GM06990 (cell line): Measurements from ENCODE around the gene KCNJ6.

Source experiments
- DNase-seq: peaks from one replicate; pipeline ENCODE4 v3.0.0-alpha.2; 2011; ENCODE audit not compliant: insufficient read length; ENCODE audit errors: extremely low read depth
- H3K27me3 ChIP-seq: replicated peaks from 2 replicates; pipeline ENCODE4 v1.6.0; 2011; ENCODE audit warnings: low read length; ENCODE audit not compliant: control insufficient read depth, insufficient read depth
- H3K36me3 ChIP-seq: 2 replicates; pipeline ENCODE4 v1.5.1; 2011; ENCODE audit warnings: low read length; ENCODE audit not compliant: control insufficient read depth, insufficient read depth
- H3K4me3 ChIP-seq: replicated peaks from 2 replicates; pipeline ENCODE4 v1.5.1; 2011; ENCODE audit warnings: low read depth, mild to moderate bottlenecking, control low read depth, low read length
- TF ChIP-seq, protein P1 (sequence below): IDR thresholded peaks from 2 replicates; pipeline ENCODE4 v1.5.1; 2011; ENCODE audit warnings: low read length, control low read depth, mild to moderate bottlenecking, inconsistent platforms; ENCODE audit not compliant: insufficient read depth, poor library complexity, severe bottlenecking

The KCNJ6 gene

DNA sequence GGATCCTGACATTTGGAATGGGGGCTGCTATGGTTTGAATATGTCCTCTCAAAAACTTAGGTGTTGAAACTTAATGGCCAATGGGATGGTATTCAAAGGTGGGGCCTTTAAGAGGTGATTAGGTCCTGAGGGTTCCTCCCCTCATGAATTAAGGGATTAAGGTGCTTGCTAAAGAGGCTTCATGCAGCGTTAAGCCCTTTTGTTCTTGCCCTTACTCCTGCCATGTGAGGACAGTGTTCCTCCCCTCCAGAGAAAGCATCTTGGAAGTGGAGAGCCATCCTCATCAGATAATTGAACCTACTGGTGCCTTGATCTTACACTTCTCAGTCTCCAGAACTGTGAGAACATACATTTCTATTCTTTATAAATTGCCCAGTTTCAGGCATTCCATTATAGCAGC is 146.6 kb downstream of the KCNJ6 start:
- H3K4me3 ChIP-seq = no peak overlapping the region
- no peaks in the 10 kb centered on the region for H3K27me3 ChIP-seq
- DNase-seq = no peak
- H3K36me3 ChIP-seq = no peaks in the 10 kb centered on the region
- TF ChIP-seq, protein P1, sequence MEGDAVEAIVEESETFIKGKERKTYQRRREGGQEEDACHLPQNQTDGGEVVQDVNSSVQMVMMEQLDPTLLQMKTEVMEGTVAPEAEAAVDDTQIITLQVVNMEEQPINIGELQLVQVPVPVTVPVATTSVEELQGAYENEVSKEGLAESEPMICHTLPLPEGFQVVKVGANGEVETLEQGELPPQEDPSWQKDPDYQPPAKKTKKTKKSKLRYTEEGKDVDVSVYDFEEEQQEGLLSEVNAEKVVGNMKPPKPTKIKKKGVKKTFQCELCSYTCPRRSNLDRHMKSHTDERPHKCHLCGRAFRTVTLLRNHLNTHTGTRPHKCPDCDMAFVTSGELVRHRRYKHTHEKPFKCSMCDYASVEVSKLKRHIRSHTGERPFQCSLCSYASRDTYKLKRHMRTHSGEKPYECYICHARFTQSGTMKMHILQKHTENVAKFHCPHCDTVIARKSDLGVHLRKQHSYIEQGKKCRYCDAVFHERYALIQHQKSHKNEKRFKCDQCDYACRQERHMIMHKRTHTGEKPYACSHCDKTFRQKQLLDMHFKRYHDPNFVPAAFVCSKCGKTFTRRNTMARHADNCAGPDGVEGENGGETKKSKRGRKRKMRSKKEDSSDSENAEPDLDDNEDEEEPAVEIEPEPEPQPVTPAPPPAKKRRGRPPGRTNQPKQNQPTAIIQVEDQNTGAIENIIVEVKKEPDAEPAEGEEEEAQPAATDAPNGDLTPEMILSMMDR = no peak

DNA sequence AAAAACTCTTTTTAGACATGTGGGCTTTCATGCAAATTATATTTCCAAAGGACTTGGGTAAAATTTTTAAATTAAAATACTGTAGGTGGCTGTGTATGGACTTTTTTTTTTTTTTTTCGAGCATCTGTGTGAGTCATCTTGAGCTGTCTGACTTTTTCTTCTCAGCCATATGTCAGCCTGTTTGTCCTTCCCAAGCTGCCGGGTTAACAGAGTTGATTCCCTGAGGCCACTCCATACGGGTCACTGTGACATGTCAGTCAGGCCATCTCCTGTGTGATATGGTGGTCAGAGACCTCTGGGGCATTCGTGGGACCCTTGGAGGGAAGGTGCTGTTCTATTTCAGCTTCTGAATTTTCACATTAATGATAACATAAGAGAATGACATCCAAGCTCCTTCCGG is 148.3 kb downstream of the KCNJ6 start:
- Histone ChIP-seq H3K36me3 (no peaks in the 10 kb centered on the region), H3K4me3 (no peak overlapping the region), H3K27me3 (no peaks in the 10 kb centered on the region)
- TF ChIP-seq, protein P1 = no peak
- DNase-seq = no peak

DNA sequence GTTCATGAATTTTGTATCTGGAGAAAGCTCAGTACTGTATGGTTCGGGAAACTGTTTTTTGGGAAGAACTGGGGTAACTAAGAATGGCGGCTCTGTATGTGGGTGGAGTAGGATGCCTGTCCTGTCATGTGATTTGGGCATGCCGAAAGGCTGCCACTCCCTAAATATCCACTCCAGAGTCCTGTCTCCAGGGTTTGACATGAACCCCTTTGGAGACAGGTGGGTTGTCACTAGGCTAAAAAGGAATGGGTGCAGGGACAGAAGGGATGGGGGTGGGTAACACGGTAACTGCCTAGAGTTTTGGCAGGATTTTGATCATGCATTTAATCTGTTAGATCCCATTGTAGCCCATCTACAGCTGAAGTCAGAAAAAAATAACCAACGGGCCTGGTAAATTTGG is 150.1 kb downstream of the KCNJ6 start:
- no peak for DNase-seq
- TF ChIP-seq, protein P1 = no peak
- Histone ChIP-seq H3K27me3 (no peaks in the 10 kb centered on the region), H3K36me3 (no peaks in the 10 kb centered on the region), H3K4me3 (no peak overlapping the region)

DNA sequence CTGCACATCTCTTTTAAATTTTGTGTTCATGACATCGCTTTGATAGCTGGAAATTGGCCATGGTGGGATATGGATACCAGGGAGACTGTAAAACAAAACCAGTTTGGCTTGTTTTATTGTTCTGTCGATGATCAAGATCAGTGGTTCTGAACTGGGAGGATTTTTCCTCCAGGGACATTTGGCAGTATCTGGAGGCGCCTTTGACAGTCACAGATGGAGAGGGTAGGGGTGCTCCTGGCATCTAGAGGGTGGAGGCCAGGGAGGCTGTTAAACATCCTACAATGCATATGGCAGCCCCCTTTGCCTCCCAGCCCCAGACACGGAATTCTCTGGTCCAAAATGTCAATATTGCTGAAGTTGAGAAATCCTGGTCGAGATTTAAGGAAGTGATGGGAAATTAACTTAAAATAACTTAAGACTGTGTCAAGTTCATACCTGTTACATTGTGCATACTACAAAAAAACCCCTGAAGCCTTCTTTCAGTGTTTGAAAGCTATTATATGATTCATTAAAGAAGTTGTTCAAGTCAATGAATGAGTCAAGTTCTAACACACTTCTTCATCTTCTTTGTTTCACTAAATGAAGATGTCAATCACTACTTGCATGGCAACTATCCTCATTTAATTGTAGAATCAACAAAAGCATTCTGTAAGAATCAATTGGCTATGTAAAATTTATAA is 150.9 kb downstream of the KCNJ6 start:
- H3K36me3 ChIP-seq = no peaks in the 10 kb centered on the region
- DNase-seq = no peak
- no peaks in the 10 kb centered on the region for H3K27me3 ChIP-seq
- H3K4me3 ChIP-seq = no peak overlapping the region
- TF ChIP-seq, protein P1 = no peak

DNA sequence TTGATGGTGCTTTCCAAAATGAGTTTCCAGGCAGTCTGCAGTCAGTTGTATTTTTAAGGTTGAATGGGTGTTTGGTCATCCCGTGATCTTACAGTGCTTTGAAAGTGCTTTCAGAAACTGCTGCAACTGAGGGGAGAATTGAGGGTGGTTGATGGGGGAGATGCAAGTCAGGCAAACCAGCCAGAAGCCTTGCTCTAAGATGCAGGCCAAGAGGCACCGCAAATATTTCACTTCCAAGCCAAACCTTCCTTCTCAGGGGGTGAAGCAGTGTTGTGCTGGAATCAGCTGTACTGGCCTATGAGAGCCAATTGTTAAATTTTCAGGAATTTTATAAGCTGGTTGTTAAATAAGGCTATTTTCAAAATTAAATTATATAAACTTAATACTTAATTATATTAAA is 151.6 kb downstream of the KCNJ6 start:
- Histone ChIP-seq H3K27me3 (no peaks in the 10 kb centered on the region), H3K36me3 (no peaks in the 10 kb centered on the region), H3K4me3 (no peak overlapping the region)
- DNase-seq = no peak
- TF ChIP-seq, protein P1 = no peak

DNA sequence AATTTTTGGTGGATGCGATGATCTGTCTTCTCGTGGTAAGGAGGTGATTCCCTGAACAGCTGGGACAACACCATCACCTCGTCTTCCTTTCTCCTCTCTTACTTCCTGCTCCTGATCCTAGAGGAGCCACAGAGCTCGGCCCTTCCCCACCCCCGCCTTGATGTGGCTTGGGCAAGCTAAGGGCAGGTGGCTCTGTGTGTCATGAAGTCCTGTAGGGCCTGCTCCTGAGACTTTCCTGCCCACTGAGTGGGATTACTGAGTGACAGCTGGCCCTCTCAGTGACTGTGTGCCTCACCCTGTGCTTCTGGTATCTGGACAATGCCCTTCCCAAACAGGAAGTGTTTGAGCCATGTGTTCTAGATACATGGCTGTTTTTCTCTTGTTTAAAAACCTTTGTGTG is 153.0 kb downstream of the KCNJ6 start:
- TF ChIP-seq, protein P1 = no peak
- DNase-seq = no peak
- no peak overlapping the region for H3K4me3 ChIP-seq
- H3K27me3 ChIP-seq = no peaks in the 10 kb centered on the region
- H3K36me3 ChIP-seq = no peaks in the 10 kb centered on the region
